GM19452 (cell line): ENCODE results near the gene KLHDC10.
"Not testable (repeated sequence)": the region's sequence is repeated elsewhere in the genome, so short reads cannot be mapped to it uniquely, and the experiment has no call there.

Experiments
- ATAC-seq: cut with Tn5 transposase; IDR thresholded peaks from one replicate; pipeline ENCODE4 v1.9.1; 2021; ENCODE audit not compliant: unreplicated experiment

Gene KLHDC10

GRCh38 chr7:130079846-130080394 is 9.6 kb downstream of the KLHDC10 start:
- no peak for ATAC-seq

DNA sequence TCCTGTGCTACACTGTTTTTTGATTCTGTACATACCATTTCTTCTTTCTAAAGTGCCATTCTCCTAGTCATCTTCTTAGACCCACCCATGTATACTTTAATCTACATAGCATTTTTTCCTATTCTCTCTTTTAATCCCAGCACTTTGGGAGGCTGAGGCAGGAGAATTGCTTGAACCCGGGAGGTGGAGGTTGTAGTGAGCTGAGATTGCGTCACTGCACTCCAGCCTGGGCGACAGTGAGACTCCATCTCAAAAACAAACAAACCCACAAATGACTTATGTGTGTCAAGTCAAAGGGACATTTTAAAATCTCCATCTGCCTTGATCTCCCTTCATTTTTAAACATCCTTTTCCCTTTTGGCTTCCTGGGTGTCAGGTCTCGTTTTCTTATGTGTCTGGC is 13.2 kb downstream of the KLHDC10 start:
- not testable (repeated sequence) for ATAC-seq

GRCh38 chr7:130084037-130084875 is 13.9 kb downstream of the KLHDC10 start:
- ATAC-seq: no peak

DNA sequence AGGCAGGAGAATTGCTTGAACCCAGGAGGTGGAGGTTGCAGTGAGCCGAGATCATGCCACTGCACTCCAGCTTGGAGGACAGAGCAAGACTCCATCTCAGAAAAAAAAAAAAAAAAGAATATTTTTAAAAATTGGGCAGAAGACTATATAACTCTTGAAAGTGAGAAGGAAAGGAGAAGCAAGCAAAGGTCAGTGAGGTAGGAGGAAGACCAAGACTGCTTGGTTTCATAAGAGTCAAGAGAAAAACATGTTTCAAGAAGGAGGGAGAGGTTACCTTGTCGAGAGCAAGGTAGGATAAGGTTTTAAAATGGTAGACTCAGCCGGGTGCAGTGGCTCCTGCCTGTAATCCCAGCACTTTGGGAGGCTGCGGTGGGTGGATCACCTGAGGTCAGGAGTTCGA is 14.9 kb downstream of the KLHDC10 start:
- not testable (repeated sequence) for ATAC-seq

GRCh38 chr7:130086938-130087337 is 16.6 kb downstream of the KLHDC10 start:
- no peak for ATAC-seq

GRCh38 chr7:130087364-130087763 is 17.0 kb downstream of the KLHDC10 start:
- ATAC-seq: no peak

DNA sequence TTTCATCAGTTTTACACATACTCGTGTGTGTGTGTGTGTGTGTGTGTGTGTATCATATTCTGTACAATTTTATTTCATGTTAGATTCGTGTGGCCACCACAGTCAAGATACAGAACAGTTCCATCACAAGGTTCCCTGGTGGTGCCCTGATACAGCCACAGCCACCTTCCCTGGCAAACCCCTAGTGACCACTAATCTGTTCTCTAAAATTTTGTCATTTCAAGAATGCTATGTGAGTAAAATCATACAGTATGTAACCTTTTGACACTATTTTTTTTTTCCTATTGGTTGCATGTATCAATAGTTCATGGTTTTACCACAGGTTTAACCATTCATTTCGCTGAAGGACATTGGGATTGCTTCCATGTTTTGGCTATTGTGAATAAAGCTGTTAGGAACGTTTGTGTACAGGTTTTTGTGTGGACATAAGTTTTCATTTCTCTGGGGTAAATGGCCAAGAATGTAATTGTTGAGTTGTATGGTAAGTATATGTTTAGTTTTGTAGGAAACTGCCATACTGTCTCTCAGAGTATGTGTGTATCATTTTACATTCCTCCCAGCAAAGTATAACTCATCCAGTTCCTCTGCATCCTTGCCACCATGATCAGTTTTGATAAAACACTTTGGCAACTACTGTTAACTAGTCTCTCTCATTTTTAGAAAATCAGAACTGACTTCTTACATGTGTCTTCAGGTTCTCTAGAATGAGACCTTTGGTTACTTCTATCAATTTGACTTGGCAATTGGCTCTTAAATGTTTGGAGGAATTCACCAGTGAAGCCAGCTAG is 20.6 kb downstream of the KLHDC10 start:
- peak; percentile 64 for ATAC-seq

DNA sequence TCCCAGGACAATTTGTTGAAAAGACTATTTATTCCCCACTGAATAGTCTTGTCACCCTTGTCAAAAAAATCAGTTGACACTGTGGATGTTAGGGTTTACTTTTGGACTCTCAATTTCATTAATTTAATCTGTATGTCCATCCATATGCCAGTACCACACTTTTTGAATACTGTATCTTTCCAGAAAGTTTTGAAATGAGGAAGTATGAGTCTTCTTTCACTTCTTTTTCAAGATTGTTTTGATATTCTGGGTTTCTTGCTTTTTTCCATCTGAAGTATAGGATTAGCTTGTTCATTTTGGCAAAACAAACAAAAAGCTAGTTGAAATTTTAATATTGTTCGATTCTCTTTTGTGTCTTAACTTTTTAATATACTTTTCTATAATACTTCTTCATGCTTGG is 21.7 kb downstream of the KLHDC10 start:
- ATAC-seq: no peak

DNA sequence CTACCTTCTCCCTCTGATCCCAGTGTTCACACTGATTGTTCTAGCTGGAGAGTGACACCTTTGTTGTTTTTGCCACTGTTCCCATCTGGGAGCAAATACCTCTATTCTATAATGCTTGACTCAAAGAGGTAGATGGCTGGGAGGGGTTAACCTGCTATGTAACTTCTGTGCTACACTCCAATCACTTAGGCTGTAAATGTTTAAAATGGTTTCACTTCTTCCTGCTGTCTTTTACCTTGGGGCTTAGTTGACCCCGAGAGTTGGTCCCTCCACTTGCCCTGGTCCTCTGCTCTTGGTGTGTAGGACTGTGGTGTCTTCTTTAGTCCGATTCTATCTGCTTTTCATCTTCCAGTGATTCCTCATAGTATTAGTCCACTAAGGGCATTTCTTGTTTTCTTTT is 22.3 kb downstream of the KLHDC10 start:
- ATAC-seq: no peak

DNA sequence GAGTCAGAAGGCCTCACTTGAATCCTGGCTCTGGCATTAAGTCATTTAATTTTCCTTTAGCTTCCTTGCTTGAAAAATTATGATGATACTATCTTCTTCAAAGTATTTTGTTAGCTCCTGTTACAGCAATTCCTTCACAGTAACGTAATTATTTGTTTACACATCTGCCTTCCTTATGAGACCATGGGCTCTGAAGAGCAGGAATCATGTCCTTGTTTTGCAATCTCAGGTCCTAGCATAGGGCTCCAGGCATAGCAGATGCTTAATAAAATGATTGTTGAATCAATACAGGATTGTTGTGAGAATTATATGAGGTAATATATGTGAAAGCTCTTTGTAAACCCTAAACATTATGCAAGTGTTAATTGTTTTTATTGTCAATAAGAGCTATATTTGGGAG is 25.5 kb downstream of the KLHDC10 start:
- ATAC-seq: no peak

DNA sequence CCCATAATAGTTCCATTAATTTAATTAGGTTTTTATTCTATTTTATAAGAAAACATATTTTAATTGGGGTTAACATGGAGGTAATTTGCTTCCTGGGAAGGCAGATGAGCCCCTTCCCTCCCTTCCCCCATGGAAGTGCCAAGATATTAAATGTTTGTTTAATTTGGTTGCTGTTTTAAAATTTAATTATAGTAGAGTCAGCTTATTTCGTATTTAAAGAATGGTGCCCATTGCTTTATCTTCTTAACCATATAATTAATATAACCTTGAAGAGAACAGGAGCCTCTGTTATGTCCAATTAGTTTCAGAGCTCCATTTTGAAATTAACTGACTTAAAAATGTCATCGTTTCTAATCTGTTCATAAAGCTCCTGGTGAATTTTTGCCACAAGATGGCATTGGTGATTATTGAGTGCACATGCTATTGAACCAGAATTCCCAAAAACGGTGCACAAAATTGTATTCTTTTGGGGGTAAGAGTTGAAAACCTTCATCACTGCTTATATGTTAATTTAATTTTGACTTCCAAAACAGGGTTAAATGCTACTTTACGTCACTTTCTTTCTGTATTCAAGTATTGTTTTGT is 26.0 kb downstream of the KLHDC10 start:
- no peak for ATAC-seq

DNA sequence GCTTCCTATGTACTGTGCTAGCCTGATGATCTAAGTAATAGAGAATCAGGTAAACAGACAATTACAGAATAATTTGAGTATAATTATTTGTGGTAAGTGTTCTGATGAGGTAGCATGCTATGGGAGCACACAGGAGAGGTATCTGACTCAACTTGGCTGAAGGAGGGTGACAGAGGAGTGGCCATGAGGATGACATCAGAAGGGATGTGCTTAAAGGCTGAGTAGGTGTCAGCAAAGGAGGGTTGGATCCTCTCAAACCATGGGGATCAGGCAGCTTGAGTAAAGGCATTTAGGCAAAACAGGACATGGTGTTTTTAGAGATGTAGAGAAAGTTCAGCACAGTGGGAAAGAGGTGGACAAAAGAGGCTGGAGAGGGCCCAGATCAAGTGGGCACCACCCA is 29.0 kb downstream of the KLHDC10 start:
- no peak for ATAC-seq

GRCh38 chr7:130102588-130102987 is 32.3 kb downstream of the KLHDC10 start:
- no peak for ATAC-seq

- no peak for ATAC-seq
Observed at GRCh38 chr7:130107949-130108674, 37.8 kb downstream of the KLHDC10 start.

DNA sequence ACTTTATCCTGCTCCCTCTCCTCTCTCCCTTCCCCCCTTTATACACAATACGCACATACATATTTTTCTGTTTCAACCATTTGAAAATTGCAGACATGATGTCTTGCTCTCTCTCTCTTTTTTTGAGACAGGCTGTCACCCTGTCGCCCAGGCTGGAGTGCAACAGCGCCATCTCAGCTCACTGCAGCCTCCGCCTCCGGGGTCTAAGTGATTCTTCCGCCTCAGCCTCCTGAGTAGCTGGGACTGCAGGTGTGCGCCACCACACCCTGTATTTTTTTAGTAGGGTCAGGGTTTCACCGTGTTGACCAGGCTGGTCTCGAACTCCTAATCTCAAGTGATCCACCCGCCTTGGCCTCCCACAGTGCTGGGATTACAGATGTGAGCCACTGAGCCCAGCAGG is 38.5 kb downstream of the KLHDC10 start:
- no peak for ATAC-seq

GRCh38 chr7:130112093-130112492 is 41.8 kb downstream of the KLHDC10 start:
- no peak for ATAC-seq

- ATAC-seq: no peak
Observed at GRCh38 chr7:130112662-130113425, 42.5 kb downstream of the KLHDC10 start.

- not testable (repeated sequence) for ATAC-seq
Observed at GRCh38 chr7:130113426-130113805, 43.1 kb downstream of the KLHDC10 start.

DNA sequence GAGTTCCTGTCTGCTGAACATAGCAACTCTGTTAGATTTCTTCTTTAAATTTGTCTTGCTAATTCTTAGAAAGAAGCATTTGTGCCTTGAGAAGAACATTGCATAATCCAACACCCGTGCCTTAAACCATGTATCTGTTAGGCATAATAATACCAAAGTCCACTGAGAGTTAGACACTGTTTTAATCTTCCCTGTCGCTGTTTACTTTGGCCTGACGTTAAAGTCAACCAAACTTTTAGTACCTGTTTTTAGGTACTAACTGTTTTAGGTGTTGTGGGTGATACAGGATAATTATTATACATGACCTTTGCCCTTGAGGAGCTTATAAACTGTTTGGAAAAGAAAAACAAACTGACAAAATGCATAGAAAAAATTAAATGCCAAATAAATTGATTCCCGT is 43.6 kb downstream of the KLHDC10 start:
- ATAC-seq: no peak

DNA sequence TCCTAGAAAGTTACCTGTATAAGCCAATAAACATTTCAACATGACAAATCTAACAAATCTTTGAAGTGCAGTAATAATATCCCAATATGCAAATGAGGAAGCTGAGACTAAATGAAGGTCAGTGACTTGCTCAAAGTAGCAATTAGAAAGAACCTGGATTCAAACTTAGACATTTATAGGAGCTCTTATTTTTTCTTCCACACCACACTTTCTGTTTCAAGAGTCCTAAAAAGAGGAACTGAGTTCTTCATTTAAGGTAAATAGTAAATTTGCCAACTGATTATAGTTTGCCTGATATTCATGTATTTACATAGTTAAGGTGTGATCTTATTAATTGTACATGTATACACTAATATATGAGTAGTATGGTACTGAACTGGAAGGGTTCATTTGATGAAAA is 44.0 kb downstream of the KLHDC10 start:
- ATAC-seq: no peak
